Pulmonary artery endothelial cell (primary cell): Measurements from ENCODE around the gene DLG2. TPM values are rescaled to one million over a fixed set of nuclear protein-coding genes. Genes with fewer than 3 reads are reported as not detected.
"Not testable (repeated sequence)": the region's sequence is repeated elsewhere in the genome, so short reads cannot be mapped to it uniquely, and the experiment has no call there.

Source experiments
- DNase-seq: peaks from one replicate; pipeline ENCODE4 v3.0.0-alpha.2; 2011; ENCODE audit warnings: low read depth, low spot score
- total RNA-seq: library from RNA; depleted of rRNA; stranded (reverse); fragments of >200 nt; gene quantifications from 2 replicates; pipeline ENCODE4 v1.2.3, GENCODE V29; 2014

The DLG2 gene
- total RNA-seq, 1 donor from 2014 or later: 0.66 TPM

GRCh38 chr11:85028329-85029101 lies 598.6 kb downstream of the DLG2 start:
- no peak for DNase-seq

- DNase-seq: no peak
Measured at GRCh38 chr11:85027346-85027745, 599.8 kb downstream of the DLG2 start.

GRCh38 chr11:85021058-85021457 lies 606.1 kb downstream of the DLG2 start:
- DNase-seq: no peak

- no peak for DNase-seq
Measured at GRCh38 chr11:84993386-84993785, 633.8 kb downstream of the DLG2 start.

DNA sequence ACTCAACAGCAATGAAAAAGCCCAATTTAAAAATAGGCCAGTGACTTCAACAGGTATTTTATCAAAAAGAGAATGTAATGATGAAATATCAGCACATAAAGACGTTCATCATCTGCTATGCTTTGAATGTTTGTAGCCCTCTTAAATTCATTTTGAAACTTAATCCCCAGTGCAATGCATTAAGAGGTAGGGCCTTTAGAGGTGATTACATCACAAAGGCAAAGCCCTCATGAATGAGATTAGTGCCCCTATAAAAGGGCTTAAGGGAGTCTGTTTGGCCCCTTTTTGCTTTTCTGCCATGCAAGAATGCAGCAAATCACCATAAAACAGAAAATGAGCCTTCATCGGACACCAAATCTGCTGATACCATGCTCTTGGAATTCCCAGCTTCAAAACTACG lies 637.0 kb downstream of the DLG2 start:
- DNase-seq: no peak

GRCh38 chr11:84987686-84988187 lies 639.4 kb downstream of the DLG2 start:
- DNase-seq: not testable (repeated sequence)

GRCh38 chr11:84981301-84981700 lies 645.8 kb downstream of the DLG2 start:
- no peak for DNase-seq

- DNase-seq: no peak
Measured at GRCh38 chr11:84969103-84969502, 658.0 kb downstream of the DLG2 start.

DNA sequence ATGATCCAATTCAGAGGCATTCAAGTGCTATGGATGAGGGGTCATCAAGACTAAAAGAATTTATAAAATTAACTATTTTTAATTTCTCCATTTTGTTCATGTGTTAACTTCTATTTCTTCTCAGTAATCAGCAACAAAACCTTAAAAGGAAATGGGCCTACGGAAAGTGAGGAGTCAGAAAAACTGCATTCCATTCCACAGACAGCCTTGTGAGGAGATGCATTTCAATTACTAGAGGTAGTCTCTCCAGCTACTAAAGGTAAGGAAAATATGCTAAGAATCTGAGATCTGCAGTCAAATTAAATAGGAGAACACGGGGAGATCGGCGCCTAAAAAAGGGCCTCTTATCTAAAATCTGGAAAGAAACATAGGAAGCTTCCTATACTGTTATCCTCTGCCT lies 661.7 kb downstream of the DLG2 start:
- no peak for DNase-seq

DNA sequence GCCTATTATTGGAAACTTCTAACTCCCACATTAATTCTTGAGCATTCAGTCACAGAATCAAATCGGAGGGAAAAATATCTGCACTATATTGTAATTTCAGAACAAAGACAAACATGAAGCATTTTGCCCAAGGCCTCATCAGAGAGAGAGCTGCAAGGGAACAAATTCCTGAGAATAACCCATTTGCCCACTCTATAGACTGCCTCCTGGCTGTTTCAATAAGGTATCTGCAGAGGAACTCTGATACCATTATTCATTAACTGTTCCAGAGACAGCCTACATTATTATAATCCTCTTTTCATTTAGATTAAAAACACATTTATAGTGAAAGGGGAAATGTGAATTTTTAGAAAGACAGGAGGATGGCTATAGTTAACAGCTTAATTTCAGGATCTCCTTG lies 663.9 kb downstream of the DLG2 start:
- no peak for DNase-seq

DNA sequence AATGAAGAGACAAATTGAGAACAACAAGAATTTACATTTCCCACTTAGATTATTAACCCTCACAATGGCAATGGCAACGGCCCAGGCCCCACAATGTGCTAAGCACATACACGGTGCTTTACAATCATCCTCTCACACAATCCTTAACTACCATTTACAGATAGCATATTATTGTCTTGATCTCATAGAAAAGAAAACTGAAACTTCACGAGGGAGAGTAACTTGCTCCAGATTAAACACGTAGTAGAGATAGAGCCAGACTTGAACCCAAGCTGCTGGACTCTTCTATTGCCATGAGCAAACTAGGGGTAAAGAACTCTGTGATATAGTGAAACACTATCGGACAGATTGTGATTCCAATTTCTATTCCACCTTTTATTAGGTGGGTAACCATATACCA lies 665.1 kb downstream of the DLG2 start:
- no peak for DNase-seq

DNA sequence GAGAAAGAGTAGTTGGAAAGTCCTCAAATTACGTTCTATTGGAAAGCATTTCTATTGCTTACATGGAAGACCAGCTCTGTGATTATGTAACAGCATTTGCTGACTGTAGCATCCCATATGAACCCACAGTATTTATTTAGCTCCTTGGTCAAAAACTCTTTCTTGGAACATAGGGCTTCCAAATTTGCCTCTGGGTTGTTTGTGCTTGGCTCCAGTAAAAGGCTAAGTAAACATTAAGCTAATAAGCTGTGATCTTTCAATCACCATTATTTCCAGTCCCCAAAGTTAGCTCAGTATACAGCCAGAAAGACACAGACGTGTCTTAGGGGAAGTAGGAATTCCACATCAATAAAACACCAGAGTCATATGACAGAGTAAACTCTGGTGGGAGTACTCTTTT lies 668.8 kb downstream of the DLG2 start:
- DNase-seq: no peak

GRCh38 chr11:84950569-84951270 lies 676.4 kb downstream of the DLG2 start:
- DNase-seq: no peak

DNA sequence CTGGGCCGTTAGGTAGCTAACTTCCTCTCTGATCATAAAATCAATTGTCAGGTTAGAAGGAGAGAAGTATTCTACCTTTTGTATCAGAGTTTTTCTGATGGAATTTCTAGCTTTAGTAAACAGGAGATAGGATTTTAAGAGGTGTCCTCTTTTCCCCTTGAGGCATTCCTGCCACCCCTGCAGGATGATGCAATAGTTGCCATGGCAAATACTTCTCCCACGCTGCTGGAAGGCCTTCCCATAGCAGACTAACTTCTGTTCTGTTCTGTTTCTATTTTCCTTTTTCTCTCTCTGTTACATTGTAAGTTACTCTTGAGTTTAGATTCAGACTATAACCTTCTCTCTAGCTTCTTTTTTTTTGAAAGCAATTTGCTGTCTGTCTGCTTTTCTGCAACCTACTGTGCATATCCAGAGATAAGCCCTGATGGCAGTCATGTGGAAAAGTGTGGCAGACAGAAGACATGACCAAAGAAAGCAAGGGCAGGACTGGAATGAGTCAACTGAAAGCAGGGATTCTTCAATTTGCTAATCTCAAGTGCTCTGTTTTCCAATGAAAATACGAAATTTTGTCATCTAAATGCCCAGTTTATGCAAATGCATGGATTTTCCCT lies 679.1 kb downstream of the DLG2 start:
- no peak for DNase-seq

DNA sequence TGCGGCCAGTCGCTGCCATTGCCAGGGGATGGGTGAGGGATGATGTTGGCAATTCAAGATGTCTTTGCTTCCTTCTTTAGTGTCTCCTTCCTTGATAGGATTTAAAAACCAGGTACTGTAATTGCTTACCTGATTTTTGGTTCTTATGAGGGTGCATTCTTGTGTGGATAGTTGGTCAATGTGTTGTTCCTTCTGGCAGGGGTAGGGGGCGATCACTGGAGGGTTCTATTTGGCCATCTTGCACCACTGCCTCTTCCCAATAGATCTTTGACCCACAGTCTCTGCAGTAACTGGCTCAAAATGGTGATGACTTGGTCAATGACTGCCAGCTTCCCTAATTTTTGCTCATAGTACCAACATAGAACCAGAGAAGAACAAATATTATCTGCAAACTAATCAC lies 680.1 kb downstream of the DLG2 start:
- DNase-seq: no peak

- no peak for DNase-seq
Measured at GRCh38 chr11:84930863-84931262, 696.3 kb downstream of the DLG2 start.

- no peak for DNase-seq
Measured at GRCh38 chr11:84929738-84930137, 697.4 kb downstream of the DLG2 start.

DNA sequence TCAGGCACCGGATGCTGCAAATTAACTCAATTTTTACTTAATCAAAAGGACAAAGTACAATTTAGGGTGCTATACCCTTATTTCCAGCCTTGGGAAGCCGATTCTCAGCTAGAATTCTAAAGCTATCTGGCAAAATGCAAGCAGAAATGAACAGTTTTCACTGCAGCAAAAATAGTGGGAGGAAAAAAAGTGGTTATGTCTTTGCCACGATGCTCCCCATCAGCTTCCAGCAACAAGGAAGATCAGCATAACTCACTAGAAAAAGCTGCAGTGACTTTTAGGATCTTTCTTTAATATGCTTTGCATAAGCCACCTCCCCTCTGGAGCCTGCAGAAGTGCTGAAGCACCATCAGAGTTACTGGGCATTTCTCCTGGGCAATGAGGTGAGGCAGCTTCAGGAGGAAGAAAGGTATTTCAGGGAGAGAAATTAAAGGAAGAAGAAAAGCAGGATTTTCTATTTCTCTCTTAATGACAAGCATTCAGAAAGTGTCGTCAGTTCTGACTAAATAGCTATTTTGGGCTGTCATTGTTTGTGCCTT lies 702.9 kb downstream of the DLG2 start:
- no peak for DNase-seq

DNA sequence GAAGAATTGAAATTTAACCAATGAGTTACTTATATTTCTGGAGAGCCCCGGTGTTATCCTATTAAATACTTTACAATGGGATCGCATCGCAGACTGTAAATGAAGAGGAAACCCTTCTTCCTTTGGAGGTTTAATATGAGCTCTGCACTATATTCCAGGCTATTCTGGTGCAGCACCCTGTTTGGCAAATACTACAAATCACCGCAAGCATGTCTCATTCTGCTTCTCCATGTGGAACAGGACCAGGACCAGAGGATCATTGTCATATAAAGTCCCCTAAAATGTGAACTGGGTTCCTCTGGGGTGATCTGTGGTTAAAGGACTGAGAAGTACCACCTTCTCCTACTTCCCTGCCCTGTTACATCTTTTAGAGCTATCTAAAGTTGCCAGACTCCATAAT lies 703.7 kb downstream of the DLG2 start:
- no peak for DNase-seq

- DNase-seq: no peak
Measured at GRCh38 chr11:84922836-84923235, 704.3 kb downstream of the DLG2 start.

- DNase-seq: no peak
Measured at GRCh38 chr11:84922212-84922805, 704.8 kb downstream of the DLG2 start.

- DNase-seq: no peak
Measured at GRCh38 chr11:84914511-84914910, 712.6 kb downstream of the DLG2 start.
